Right lobe of liver (tissue), 4 donors: ENCODE results near the gene SHOC1.

Source experiments
- POLR2A ChIP-seq: fragments of 450-650 bp; IDR thresholded peaks from one replicate; pipeline ENCODE4 v1.6.1; 2017; ENCODE audit warnings: antibody characterized with exemption, mild to moderate bottlenecking
- TF ChIP-seq, protein P1 (sequence below), 4 donors: fragments of 200-600 bp in 3 of 4; fragments of 450-650 bp in 1 of 4; IDR thresholded peaks; one replicate each; pipeline versions ENCODE4 v1.5.1 to v1.8.0; 2016 to 2022; ENCODE audit warnings: antibody characterized with exemption in 4 of 4, mild to moderate bottlenecking in 2 of 4
- donor health status: DM: no; HTN: no; CAD: no.
- donor health status: DM: no; HTN: no; CAD: no.
- donor health status: DM: no; HTN: yes; CAD: no.

DNA sequence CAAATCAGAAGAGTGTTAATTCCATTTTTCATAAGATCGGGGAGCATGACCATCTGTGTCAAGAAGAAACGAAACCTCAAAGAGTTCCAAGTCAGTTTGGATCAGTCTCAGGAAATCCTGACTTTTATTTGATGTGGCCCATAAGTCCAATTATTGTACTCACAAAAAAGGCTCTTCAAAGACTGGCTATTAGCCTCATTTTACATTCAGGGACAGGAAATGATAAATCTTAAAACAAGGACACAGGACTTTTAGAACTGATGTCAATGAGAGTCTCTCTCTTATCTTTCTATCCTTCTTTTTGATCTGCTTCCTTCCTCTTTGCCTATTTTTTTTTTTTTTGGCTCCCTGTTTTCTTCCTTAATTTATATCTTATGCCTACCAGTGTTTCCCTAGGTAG lies 43.7 kb upstream of the SHOC1 start:
- TF ChIP-seq, protein P1, sequence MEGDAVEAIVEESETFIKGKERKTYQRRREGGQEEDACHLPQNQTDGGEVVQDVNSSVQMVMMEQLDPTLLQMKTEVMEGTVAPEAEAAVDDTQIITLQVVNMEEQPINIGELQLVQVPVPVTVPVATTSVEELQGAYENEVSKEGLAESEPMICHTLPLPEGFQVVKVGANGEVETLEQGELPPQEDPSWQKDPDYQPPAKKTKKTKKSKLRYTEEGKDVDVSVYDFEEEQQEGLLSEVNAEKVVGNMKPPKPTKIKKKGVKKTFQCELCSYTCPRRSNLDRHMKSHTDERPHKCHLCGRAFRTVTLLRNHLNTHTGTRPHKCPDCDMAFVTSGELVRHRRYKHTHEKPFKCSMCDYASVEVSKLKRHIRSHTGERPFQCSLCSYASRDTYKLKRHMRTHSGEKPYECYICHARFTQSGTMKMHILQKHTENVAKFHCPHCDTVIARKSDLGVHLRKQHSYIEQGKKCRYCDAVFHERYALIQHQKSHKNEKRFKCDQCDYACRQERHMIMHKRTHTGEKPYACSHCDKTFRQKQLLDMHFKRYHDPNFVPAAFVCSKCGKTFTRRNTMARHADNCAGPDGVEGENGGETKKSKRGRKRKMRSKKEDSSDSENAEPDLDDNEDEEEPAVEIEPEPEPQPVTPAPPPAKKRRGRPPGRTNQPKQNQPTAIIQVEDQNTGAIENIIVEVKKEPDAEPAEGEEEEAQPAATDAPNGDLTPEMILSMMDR (IDR thresholded peaks at IDR 0.05): no peak
- TF ChIP-seq POLR2A: no peak
